HepG2 (cell line): Measurements from ENCODE around the gene HIGD1A. TPM values are rescaled to one million over a fixed set of nuclear protein-coding genes. Genes with fewer than 3 reads are reported as not detected.

Experiments
- CREM ChIP-seq, 2 experiments: sonication (generic) in 1 of 2; formaldehyde crosslinking in 1 of 2; IDR thresholded peaks; 2 replicates each; pipeline versions ENCODE4 v1.4.0 to v1.6.1; 2016 to 2020; ENCODE audit warnings: antibody characterized with exemption in 1 of 2, mild to moderate bottlenecking in 1 of 2, missing genetic modification reagents in 1 of 2
- CSRNP2 ChIP-seq: sonication (generic); formaldehyde crosslinking; conservative IDR thresholded peaks from 2 replicates; pipeline ENCODE4 v1.8.0; 2022; ENCODE audit warnings: low read depth, missing genetic modification reagents
- KDM3A ChIP-seq: IDR thresholded peaks from 2 replicates; pipeline ENCODE4 v1.6.1; 2018; ENCODE audit warnings: low read depth, missing compliant biosample characterization
- KLF9 ChIP-seq: IDR thresholded peaks from 2 replicates; pipeline ENCODE4 v1.6.1; 2016; ENCODE audit warnings: low read depth
- MYNN ChIP-seq: sonication (generic); formaldehyde crosslinking; IDR thresholded peaks from 2 replicates; pipeline ENCODE4 v1.4.0; 2020; ENCODE audit warnings: mild to moderate bottlenecking, low read depth, missing genetic modification reagents
- PCBP2 ChIP-seq: fragments of 200-400 bp; formaldehyde crosslinking; optimal IDR thresholded peaks from 2 replicates; pipeline ENCODE3; 2018; ENCODE audit warnings: low read length, low read depth; ENCODE audit not compliant: poor library complexity, severe bottlenecking
- RBM39 ChIP-seq: fragments of 200-400 bp; formaldehyde crosslinking; IDR thresholded peaks from one replicate; pipeline ENCODE4 v1.6.1; 2018; ENCODE audit warnings: antibody characterized with exemption, mild to moderate bottlenecking, low read depth, low read length; ENCODE audit not compliant: poor library complexity, severe bottlenecking
- SOX5 ChIP-seq: IDR thresholded peaks from 2 replicates; pipeline ENCODE4 v1.6.1; 2016; ENCODE audit warnings: borderline replicate concordance
- TEAD2 ChIP-seq: sonication (generic); formaldehyde crosslinking; IDR thresholded peaks from 2 replicates; pipeline ENCODE4 v1.9.0; 2021; ENCODE audit warnings: missing genetic modification reagents
- TERF1 ChIP-seq: sonication (generic); formaldehyde crosslinking; IDR thresholded peaks from 2 replicates; pipeline ENCODE4 v1.8.0; 2022; ENCODE audit warnings: mild to moderate bottlenecking, missing genetic modification reagents, moderate library complexity
- ZNF18 ChIP-seq: sonication (generic); formaldehyde crosslinking; IDR thresholded peaks from 2 replicates; pipeline ENCODE4 v1.8.0; 2022; ENCODE audit warnings: mild to moderate bottlenecking, missing genetic modification reagents; ENCODE audit not compliant: insufficient replicate concordance
- ZNF180 ChIP-seq: sonication (generic); formaldehyde crosslinking; IDR thresholded peaks from 2 replicates; pipeline ENCODE4 v1.4.0; 2020; ENCODE audit warnings: low read depth, missing genetic modification reagents, borderline replicate concordance
- ZNF225 ChIP-seq: sonication (generic); formaldehyde crosslinking; IDR thresholded peaks from 2 replicates; pipeline ENCODE4 v1.4.0; 2020; ENCODE audit warnings: mild to moderate bottlenecking, missing genetic modification reagents
- ZNF230 ChIP-seq: sonication (generic); formaldehyde crosslinking; IDR thresholded peaks from 2 replicates; pipeline ENCODE4 v1.4.0; 2020; ENCODE audit warnings: mild to moderate bottlenecking, missing genetic modification reagents
- ZNF329 ChIP-seq: sonication (generic); formaldehyde crosslinking; IDR thresholded peaks from 2 replicates; pipeline ENCODE4 v1.9.0; 2021; ENCODE audit warnings: low read depth, mild to moderate bottlenecking, missing genetic modification reagents
- ZNF337 ChIP-seq: sonication (generic); formaldehyde crosslinking; IDR thresholded peaks from 2 replicates; pipeline ENCODE4 v1.5.1; 2020; ENCODE audit warnings: missing genetic modification reagents, low read depth, mild to moderate bottlenecking, borderline replicate concordance
- ZNF432 ChIP-seq: sonication (generic); formaldehyde crosslinking; IDR thresholded peaks from 2 replicates; pipeline ENCODE4 v1.5.0; 2020; ENCODE audit warnings: missing genetic modification reagents, mild to moderate bottlenecking, borderline replicate concordance
- ZSCAN22 ChIP-seq: sonication (generic); formaldehyde crosslinking; IDR thresholded peaks from 2 replicates; pipeline ENCODE4 v1.4.0; 2020; ENCODE audit warnings: mild to moderate bottlenecking, missing genetic modification reagents
- ZSCAN31 ChIP-seq: sonication (generic); formaldehyde crosslinking; IDR thresholded peaks from 2 replicates; pipeline ENCODE4 v1.5.0; 2020; ENCODE audit warnings: low read depth, mild to moderate bottlenecking, missing genetic modification reagents
- polyA plus RNA-seq, 8 experiments: library from polyadenylated mRNA; depleted of rRNA in 3 of 8; stranded (reverse) in 7 of 8; unstranded in 1 of 8; fragments of >200 nt; fragmentation: Illumina TruSeq in 4 of 8; extraction: Trizol in 4 of 8; gene quantifications; 2 replicates each; pipeline versions ENCODE4 v1.2.1 to v1.2.3, GENCODE V29; 2011 to 2016; ENCODE audit warnings: low read depth in 4 of 8, missing spikeins in 1 of 8, mixed read lengths in 1 of 8; ENCODE audit not compliant: insufficient read depth in 1 of 8
- total RNA-seq, 5 experiments: library from RNA; depleted of rRNA; stranded (reverse); fragments of >200 nt; fragmentation: Illumina TruSeq; extraction: Trizol; gene quantifications; 2 replicates each; pipeline ENCODE4 v1.2.3, GENCODE V29; 2016; ENCODE audit warnings: low read depth in 1 of 5
- TF ChIP-seq, protein P1 (sequence below): sonication (generic); formaldehyde crosslinking; IDR thresholded peaks from 2 replicates; pipeline ENCODE4 v1.5.0; 2020; ENCODE audit warnings: mild to moderate bottlenecking, missing genetic modification reagents
- TF ChIP-seq, protein P2 (sequence below): sonication (generic); formaldehyde crosslinking; IDR thresholded peaks from 2 replicates; pipeline ENCODE4 v1.5.0; 2020; ENCODE audit warnings: missing genetic modification reagents

The HIGD1A gene
- total and polyA plus RNA-seq, 2 of the 13 experiments (the other 11 are each of a cell fraction or from before 2014, with no cell fraction given), result 222 to 253 TPM

GRCh38 chr3:42804106-42804830, at the start of gene HIGD1A (continued):
- TF ChIP-seq TERF1 (CRISPR knock-in tag) (no peak), ZSCAN31 (CRISPR knock-in tag) (0 out of 2 replicates have a peak, but pooled peaks have one; percentile 18), ZNF329 (CRISPR knock-in tag) (peak; percentile 80; the same call in 1 of the 2 replicates), CSRNP2 (no peak), ZNF180 (CRISPR knock-in tag) (no peak), SOX5 (CRISPR knock-in tag) (no peak; the same call in 1 of the 2 replicates), RBM39 (peak; percentile 22), MYNN (CRISPR knock-in tag) (no peak), ZNF432 (CRISPR knock-in tag) (no peak), ZSCAN22 (CRISPR knock-in tag) (no peak), CREM (IDR thresholded peaks at IDR 0.05) (peak; percentile 39), CREM (CRISPR knock-in tag; IDR thresholded peaks at IDR 0.05) (no peak), KLF9 (CRISPR knock-in tag) (no peak), KDM3A (CRISPR knock-in tag) (no peak; the same call in 1 of the 2 replicates), ZNF225 (CRISPR knock-in tag) (peak; percentile 69; the same call in 1 of the 2 replicates), ZNF337 (CRISPR knock-in tag) (peak; percentile 74; the same call in 1 of the 2 replicates), ZNF18 (CRISPR knock-in tag) (peak; percentile 88), ZNF230 (CRISPR knock-in tag) (no peak; the same call in 1 of the 2 replicates), PCBP2 (no peak), TEAD2 (no peak)
- TF ChIP-seq, protein P1, sequence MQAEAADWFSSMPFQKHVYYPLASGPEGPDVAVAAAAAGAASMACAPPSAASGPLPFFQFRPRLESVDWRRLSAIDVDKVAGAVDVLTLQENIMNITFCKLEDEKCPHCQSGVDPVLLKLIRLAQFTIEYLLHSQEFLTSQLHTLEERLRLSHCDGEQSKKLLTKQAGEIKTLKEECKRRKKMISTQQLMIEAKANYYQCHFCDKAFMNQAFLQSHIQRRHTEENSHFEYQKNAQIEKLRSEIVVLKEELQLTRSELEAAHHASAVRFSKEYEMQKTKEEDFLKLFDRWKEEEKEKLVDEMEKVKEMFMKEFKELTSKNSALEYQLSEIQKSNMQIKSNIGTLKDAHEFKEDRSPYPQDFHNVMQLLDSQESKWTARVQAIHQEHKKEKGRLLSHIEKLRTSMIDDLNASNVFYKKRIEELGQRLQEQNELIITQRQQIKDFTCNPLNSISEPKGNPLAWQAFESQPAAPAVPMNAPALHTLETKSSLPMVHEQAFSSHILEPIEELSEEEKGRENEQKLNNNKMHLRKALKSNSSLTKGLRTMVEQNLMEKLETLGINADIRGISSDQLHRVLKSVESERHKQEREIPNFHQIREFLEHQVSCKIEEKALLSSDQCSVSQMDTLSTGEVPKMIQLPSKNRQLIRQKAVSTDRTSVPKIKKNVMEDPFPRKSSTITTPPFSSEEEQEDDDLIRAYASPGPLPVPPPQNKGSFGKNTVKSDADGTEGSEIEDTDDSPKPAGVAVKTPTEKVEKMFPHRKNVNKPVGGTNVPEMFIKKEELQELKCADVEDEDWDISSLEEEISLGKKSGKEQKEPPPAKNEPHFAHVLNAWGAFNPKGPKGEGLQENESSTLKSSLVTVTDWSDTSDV (CRISPR knock-in tag), result no peak
- TF ChIP-seq, protein P2, sequence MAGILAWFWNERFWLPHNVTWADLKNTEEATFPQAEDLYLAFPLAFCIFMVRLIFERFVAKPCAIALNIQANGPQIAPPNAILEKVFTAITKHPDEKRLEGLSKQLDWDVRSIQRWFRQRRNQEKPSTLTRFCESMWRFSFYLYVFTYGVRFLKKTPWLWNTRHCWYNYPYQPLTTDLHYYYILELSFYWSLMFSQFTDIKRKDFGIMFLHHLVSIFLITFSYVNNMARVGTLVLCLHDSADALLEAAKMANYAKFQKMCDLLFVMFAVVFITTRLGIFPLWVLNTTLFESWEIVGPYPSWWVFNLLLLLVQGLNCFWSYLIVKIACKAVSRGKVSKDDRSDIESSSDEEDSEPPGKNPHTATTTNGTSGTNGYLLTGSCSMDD (CRISPR knock-in tag), result no peak
